HepG2 (cell line): ENCODE measurements around the gene CSRNP3. TPM values are rescaled to one million over a fixed set of nuclear protein-coding genes. Genes with fewer than 3 reads are reported as not detected.

Experiments
- ATAC-seq: fragments of 200-7000 bp; cut with Tn5 transposase; 3 replicates; pipeline ENCODE4 v1.9.1; 2020; ENCODE audit warnings: mild to moderate bottlenecking, moderate library complexity
- BruUV-seq: library from RNA; stranded (reverse); fragments of 400-500 nt; replicated peaks from 2 replicates; lab custom pipeline; 2021; lab: Mats Ljungman, UMichigan
- CTCF ChIA-PET: fragments of 300-600 bp; formaldehyde crosslinking; extraction: SDS; loops from one replicate; lab custom pipeline; 2021; ENCODE audit warnings: low total read pairs, inconsistent platforms, low intra/inter-chr PET ratio; lab: Yijun Ruan, JAX
- POLR2A ChIA-PET: fragments of 350-600 bp; sonication (Branson Sonifier 250); formaldehyde crosslinking; loops from one replicate; lab custom pipeline; 2020; ENCODE audit warnings: antibody characterized with exemption, inconsistent platforms; lab: Yijun Ruan, JAX
- DNase-seq: peaks from one replicate; pipeline ENCODE4 v3.0.0-alpha.2; 2015; ENCODE audit warnings: low spot score
- FAIRE-seq: peaks from 3 replicates; lab custom pipeline; 2011; peaks lifted over from hg19 to GRCh38; lab: Jason Lieb, UNC
- H2AFZ ChIP-seq: one replicate; pipeline ENCODE4 v1.6.1; 2011; ENCODE audit warnings: low read length, inconsistent platforms
- H3K27ac ChIP-seq: fragments of 300-600 bp; 3 replicates; pipeline ENCODE4 v1.8.0; 2011; ENCODE audit warnings: mixed run types, mild to moderate bottlenecking, mixed read lengths, low read length, inconsistent platforms; ENCODE audit not compliant: insufficient read depth; ENCODE audit errors: extremely low read length
- H3K27me3 ChIP-seq, 2 experiments: fragments of 200-600 bp in 1 of 2; 2 replicates in 1 of 2; 3 replicates in 1 of 2; pipeline versions ENCODE4 v1.6.0 to v1.8.0; 2011; ENCODE audit warnings: low read length in 2 of 2, mild to moderate bottlenecking in 2 of 2, moderate library complexity in 2 of 2, inconsistent platforms in 1 of 2; ENCODE audit not compliant: insufficient read depth in 2 of 2, control insufficient read depth in 1 of 2
- H3K36me3 ChIP-seq, 2 experiments: fragments of 200-600 bp in 1 of 2; replicated peaks in 1 of 2; 2 replicates in 1 of 2; 3 replicates in 1 of 2; pipeline versions ENCODE4 v1.5.1 to v1.8.0; 2011; ENCODE audit warnings: low read length in 2 of 2, inconsistent platforms in 1 of 2; ENCODE audit not compliant: insufficient read depth in 2 of 2, control insufficient read depth in 1 of 2
- H3K4me1 ChIP-seq: 2 replicates; pipeline ENCODE4 v1.5.1; 2012; ENCODE audit warnings: low read length, inconsistent platforms; ENCODE audit not compliant: insufficient read depth
- H3K4me2 ChIP-seq: 2 replicates; pipeline ENCODE4 v1.6.0; 2011; ENCODE audit warnings: low read depth, low read length, inconsistent platforms
- H3K4me3 ChIP-seq, 3 experiments: fragments of 200-600 bp in 1 of 3; sonication (generic), shearing (Covaris generic) in 1 of 3; replicated peaks in 1 of 3; 2 replicates each; pipeline ENCODE4 v1.5.1; 2011 to 2016; ENCODE audit warnings: low read length in 3 of 3, inconsistent platforms in 2 of 3, low read depth in 2 of 3, mild to moderate bottlenecking in 2 of 3, control low read depth in 1 of 3, mixed read lengths in 1 of 3; ENCODE audit not compliant: insufficient read depth in 1 of 3
- H3K79me2 ChIP-seq: one replicate; pipeline ENCODE4 v1.6.1; 2011; ENCODE audit warnings: low read length, inconsistent platforms; ENCODE audit not compliant: insufficient read depth
- H3K9ac ChIP-seq: 2 replicates; pipeline ENCODE4 v1.6.0; 2011; ENCODE audit warnings: mild to moderate bottlenecking, low read depth, low read length, inconsistent platforms; ENCODE audit not compliant: insufficient read depth
- H3K9me3 ChIP-seq: 2 replicates; pipeline ENCODE4 v1.5.1; 2012; ENCODE audit warnings: mild to moderate bottlenecking, low read length
- H4K20me1 ChIP-seq: 2 replicates; pipeline ENCODE4 v1.6.0; 2011; ENCODE audit warnings: inconsistent platforms, mild to moderate bottlenecking, low read length, moderate library complexity; ENCODE audit not compliant: insufficient read depth
- AHR ChIP-seq: IDR thresholded peaks from 2 replicates; pipeline ENCODE4 v1.6.1; 2018; ENCODE audit warnings: missing genetic modification reagents, missing compliant biosample characterization
- ATRX ChIP-seq: sonication (generic); formaldehyde crosslinking; IDR thresholded peaks from 2 replicates; pipeline ENCODE4 v1.4.0; 2020; ENCODE audit warnings: missing genetic modification reagents, borderline replicate concordance
- ONECUT2 ChIP-seq: sonication (generic); formaldehyde crosslinking; IDR thresholded peaks from 2 replicates; pipeline ENCODE4 v1.4.0; 2020; ENCODE audit warnings: missing genetic modification reagents
- PTBP1 ChIP-seq: fragments of 200-400 bp; formaldehyde crosslinking; IDR thresholded peaks from 2 replicates; pipeline ENCODE4 v1.6.1; 2018; ENCODE audit warnings: low read length, low read depth; ENCODE audit not compliant: poor library complexity, severe bottlenecking
- TAF1 ChIP-seq: sonication (generic); formaldehyde crosslinking; IDR thresholded peaks from 2 replicates; pipeline ENCODE4 v1.4.0; 2020; ENCODE audit warnings: missing genetic modification reagents
- ZBTB1 ChIP-seq: sonication (generic); formaldehyde crosslinking; IDR thresholded peaks from 2 replicates; pipeline ENCODE4 v1.4.0; 2020; ENCODE audit warnings: missing genetic modification reagents, borderline replicate concordance
- ZNF180 ChIP-seq: sonication (generic); formaldehyde crosslinking; IDR thresholded peaks from 2 replicates; pipeline ENCODE4 v1.4.0; 2020; ENCODE audit warnings: low read depth, missing genetic modification reagents, borderline replicate concordance
- ZNF383 ChIP-seq: sonication (generic); formaldehyde crosslinking; IDR thresholded peaks from 2 replicates; pipeline ENCODE4 v1.4.0; 2020; ENCODE audit warnings: missing genetic modification reagents, mild to moderate bottlenecking, borderline replicate concordance
- ZNF652 ChIP-seq: IDR thresholded peaks from 2 replicates; pipeline ENCODE4 v1.6.1; 2016; ENCODE audit warnings: low read depth, borderline replicate concordance
- ZNF790 ChIP-seq: sonication (generic); formaldehyde crosslinking; IDR thresholded peaks from 2 replicates; pipeline ENCODE4 v1.8.0; 2022; ENCODE audit warnings: missing genetic modification reagents, mild to moderate bottlenecking, borderline replicate concordance
- whole genome bisulfite sequencing: methylation state at CpG from one replicate; pipeline ENCODE4 v1.1.6; 2017; ENCODE audit warnings: low lambda C conversion rate; 5-methylcytosine and 5-hydroxymethylcytosine counted together
- in situ Hi-C: cut with HindIII; loops from 2 replicates; pipeline ENCODE4 v1.10.0; 2017; ENCODE audit warnings: low pct_unique_long_range_greater_than_20kb; ENCODE audit not compliant: extremely low pct_ligation_motif_present
- intact Hi-C: fragments of 100-400 bp; cut with micrococcal nuclease; formaldehyde crosslinking; loops from one replicate; pipeline ENCODE4 v1.10.0; 2022; ENCODE audit not compliant: unreplicated experiment
- polyA plus RNA-seq, 8 experiments: library from polyadenylated mRNA; depleted of rRNA in 3 of 8; stranded (reverse) in 7 of 8; unstranded in 1 of 8; fragments of >200 nt; fragmentation: Illumina TruSeq in 4 of 8; extraction: Trizol in 4 of 8; gene quantifications; 2 replicates each; pipeline versions ENCODE4 v1.2.1 to v1.2.3, GENCODE V29; 2011 to 2016; ENCODE audit warnings: low read depth in 4 of 8, missing spikeins in 1 of 8, mixed read lengths in 1 of 8; ENCODE audit not compliant: insufficient read depth in 1 of 8
- total RNA-seq, 5 experiments: library from RNA; depleted of rRNA; stranded (reverse); fragments of >200 nt; fragmentation: Illumina TruSeq; extraction: Trizol; gene quantifications; 2 replicates each; pipeline ENCODE4 v1.2.3, GENCODE V29; 2016; ENCODE audit warnings: low read depth in 1 of 5
- TF ChIP-seq, protein P1 (sequence below): sonication (generic); formaldehyde crosslinking; IDR thresholded peaks from 2 replicates; pipeline ENCODE4 v1.4.0; 2020; ENCODE audit warnings: mild to moderate bottlenecking, low read depth, missing genetic modification reagents

Gene CSRNP3
- total and polyA plus RNA-seq, 2 of the 13 experiments (the other 11 are each of a cell fraction or from before 2014, with no cell fraction given): not detected

GRCh38 chr2:165639504-165639903 lies 170.0 kb downstream of the CSRNP3 start:
- DNase-seq (no peak), FAIRE-seq (no peak), ATAC-seq (no peak)
- no peaks in the 10 kb centered on the region for H3K9me3 ChIP-seq
- H3K27ac ChIP-seq: no peak overlapping the region
- no peak overlapping the region for H2AFZ ChIP-seq
- H3K9ac ChIP-seq: no peak overlapping the region
- in situ Hi-C loops (no loop called here), intact Hi-C loops (no loop called here)
- H3K4me1 ChIP-seq: no peaks in the 10 kb centered on the region
- H3K79me2 ChIP-seq: no peaks in the 10 kb centered on the region
- WGBS: 2% methylated on average over 1 of the region's 1 CpG
- H3K4me2 ChIP-seq: no peak overlapping the region
- TF ChIP-seq ONECUT2 (CRISPR knock-in tag) (no peak), AHR (CRISPR knock-in tag) (no peak), ZNF652 (no peak), ZNF790 (CRISPR knock-in tag) (no peak), ZNF180 (CRISPR knock-in tag) (no peak), ATRX (CRISPR knock-in tag) (no peak), ZBTB1 (CRISPR knock-in tag) (no peak), TAF1 (CRISPR knock-in tag) (no peak), ZNF383 (CRISPR knock-in tag) (no peak), PTBP1 (no peak)
- TF ChIP-seq, protein P1, sequence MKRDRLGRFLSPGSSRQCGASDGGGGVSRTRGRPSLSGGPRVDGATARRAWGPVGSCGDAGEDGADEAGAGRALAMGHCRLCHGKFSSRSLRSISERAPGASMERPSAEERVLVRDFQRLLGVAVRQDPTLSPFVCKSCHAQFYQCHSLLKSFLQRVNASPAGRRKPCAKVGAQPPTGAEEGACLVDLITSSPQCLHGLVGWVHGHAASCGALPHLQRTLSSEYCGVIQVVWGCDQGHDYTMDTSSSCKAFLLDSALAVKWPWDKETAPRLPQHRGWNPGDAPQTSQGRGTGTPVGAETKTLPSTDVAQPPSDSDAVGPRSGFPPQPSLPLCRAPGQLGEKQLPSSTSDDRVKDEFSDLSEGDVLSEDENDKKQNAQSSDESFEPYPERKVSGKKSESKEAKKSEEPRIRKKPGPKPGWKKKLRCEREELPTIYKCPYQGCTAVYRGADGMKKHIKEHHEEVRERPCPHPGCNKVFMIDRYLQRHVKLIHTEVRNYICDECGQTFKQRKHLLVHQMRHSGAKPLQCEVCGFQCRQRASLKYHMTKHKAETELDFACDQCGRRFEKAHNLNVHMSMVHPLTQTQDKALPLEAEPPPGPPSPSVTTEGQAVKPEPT: no peak
- no TSS peak for BruUV-seq
- H3K4me3 ChIP-seq: no peak overlapping the region
- no peaks in the 10 kb centered on the region for H3K36me3 ChIP-seq
- H4K20me1 ChIP-seq: no peaks in the 10 kb centered on the region
- ChIA-PET CTCF (no interaction called here), POLR2A (no interaction called here)
- no peaks in the 10 kb centered on the region for H3K27me3 ChIP-seq
